ENCODE data around the gene RAB17. TPM values are rescaled to one million over a fixed set of nuclear protein-coding genes. Genes with fewer than 3 reads are reported as not detected.

Gene RAB17
- total RNA-seq, 1 donor from 2014 or later = 49.9 TPM

DNA sequence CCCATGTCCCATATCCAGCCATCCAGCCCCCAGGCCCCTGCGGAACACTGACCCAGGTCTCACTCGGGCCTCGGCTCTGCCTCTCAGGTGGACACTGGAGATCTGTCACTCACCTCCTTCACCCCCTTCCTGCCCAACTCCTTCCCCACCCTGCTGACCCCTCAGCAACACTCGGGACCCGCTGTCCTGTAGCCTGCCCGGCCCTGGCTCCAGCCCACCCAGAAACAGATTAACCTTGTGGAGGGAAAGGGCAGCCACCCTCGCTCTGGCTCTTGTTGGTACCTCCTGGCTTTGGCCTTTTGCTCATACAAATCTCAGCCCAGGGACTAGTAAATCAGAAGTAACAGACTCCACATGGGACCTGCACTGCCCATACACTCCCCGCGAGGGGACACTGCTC is 53.9 kb downstream of the RAB17 start:
- Mint-ChIP-seq H3K9me3 (ENCODE audit: low read depth) (no peaks in the 10 kb centered on the region), H3K4me1 (ENCODE audit: low read depth) (peaks cover 9% of the 10 kb centered on the region), H3K4me3 (ENCODE audit: low read depth) (no peak overlapping the region), H3K36me3 (ENCODE audit: insufficient read depth) (no peaks in the 10 kb centered on the region), H3K27me3 (peaks cover 9% of the 10 kb centered on the region), H3K27ac (no peak overlapping the region)
- no peak for DNase-seq (ENCODE audit: low spot score, unreplicated experiment)
- TF ChIP-seq, protein P1, sequence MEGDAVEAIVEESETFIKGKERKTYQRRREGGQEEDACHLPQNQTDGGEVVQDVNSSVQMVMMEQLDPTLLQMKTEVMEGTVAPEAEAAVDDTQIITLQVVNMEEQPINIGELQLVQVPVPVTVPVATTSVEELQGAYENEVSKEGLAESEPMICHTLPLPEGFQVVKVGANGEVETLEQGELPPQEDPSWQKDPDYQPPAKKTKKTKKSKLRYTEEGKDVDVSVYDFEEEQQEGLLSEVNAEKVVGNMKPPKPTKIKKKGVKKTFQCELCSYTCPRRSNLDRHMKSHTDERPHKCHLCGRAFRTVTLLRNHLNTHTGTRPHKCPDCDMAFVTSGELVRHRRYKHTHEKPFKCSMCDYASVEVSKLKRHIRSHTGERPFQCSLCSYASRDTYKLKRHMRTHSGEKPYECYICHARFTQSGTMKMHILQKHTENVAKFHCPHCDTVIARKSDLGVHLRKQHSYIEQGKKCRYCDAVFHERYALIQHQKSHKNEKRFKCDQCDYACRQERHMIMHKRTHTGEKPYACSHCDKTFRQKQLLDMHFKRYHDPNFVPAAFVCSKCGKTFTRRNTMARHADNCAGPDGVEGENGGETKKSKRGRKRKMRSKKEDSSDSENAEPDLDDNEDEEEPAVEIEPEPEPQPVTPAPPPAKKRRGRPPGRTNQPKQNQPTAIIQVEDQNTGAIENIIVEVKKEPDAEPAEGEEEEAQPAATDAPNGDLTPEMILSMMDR (IDR thresholded peaks at IDR 0.05; ENCODE audit: unreplicated experiment) = no peak

DNA sequence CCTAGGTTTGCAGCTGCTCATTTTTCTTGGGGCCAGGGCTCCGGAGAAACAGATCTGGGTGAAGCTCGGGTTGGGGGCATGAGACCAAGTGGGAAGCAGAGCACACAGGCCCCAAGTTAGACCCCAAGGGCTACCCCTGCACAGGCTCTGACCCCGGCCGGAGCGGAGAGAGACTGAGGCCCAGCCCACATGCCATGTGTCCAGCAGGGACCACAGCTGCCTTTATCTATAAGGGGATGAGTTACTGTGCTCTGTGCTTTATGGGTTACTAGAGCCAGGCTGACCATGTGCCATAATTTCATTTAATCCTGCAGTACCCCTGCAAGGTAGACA is 54.5 kb downstream of the RAB17 start:
- peaks cover 5% of the 10 kb centered on the region for H3K4me1 Mint-ChIP-seq (ENCODE audit: low read depth)
- TF ChIP-seq, protein P1 (IDR thresholded peaks at IDR 0.05; ENCODE audit: unreplicated experiment) = no peak
- H3K27me3 Mint-ChIP-seq = peaks cover 9% of the 10 kb centered on the region
- no peak overlapping the region for H3K4me3 Mint-ChIP-seq (ENCODE audit: low read depth)
- no peak for DNase-seq (ENCODE audit: low spot score, unreplicated experiment)
- H3K27ac Mint-ChIP-seq = no peak overlapping the region
- H3K36me3 Mint-ChIP-seq (ENCODE audit: insufficient read depth) = no peaks in the 10 kb centered on the region
- no peaks in the 10 kb centered on the region for H3K9me3 Mint-ChIP-seq (ENCODE audit: low read depth)

DNA sequence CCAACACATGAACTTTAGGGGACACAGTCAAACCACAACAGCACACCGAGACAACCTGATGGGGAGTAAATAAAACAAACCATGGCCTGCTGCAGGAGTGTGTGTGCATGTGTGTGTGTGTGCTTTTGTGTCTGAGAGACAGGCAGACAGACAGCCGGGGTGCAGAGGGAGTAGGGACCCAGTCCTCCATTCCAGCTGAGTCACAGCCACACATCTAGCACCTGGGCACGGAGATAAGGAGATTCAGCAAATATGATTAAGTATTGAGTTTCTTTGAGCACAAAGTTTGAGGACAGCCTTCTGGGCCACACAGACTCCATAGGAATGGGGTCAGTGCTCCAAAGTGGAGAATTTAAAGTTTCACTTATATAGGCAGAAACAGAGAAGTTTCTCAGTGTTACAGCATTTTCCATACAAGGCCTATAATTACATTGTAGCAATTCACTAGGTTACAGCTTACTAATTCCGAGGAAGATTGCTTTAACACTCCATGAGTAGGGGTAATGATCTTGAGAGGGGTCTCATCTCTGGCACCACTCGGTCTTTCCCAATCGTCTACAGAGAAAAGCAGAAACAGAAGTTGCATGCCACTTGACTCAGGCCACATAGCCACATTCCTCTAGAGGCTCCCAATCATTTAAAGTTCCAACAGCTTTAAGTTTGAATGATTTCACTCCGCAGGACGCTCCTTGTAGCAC is 55.0 kb downstream of the RAB17 start:
- H3K4me1 Mint-ChIP-seq (ENCODE audit: low read depth) = peaks cover 4% of the 10 kb centered on the region
- H3K4me3 Mint-ChIP-seq (ENCODE audit: low read depth) = no peak overlapping the region
- TF ChIP-seq, protein P1 (IDR thresholded peaks at IDR 0.05; ENCODE audit: unreplicated experiment) = no peak
- H3K27ac Mint-ChIP-seq = peak overlapping the region; percentile 37
- H3K9me3 Mint-ChIP-seq (ENCODE audit: low read depth) = no peaks in the 10 kb centered on the region
- no peaks in the 10 kb centered on the region for H3K36me3 Mint-ChIP-seq (ENCODE audit: insufficient read depth)
- no peak for DNase-seq (ENCODE audit: low spot score, unreplicated experiment)
- H3K27me3 Mint-ChIP-seq = peaks cover 9% of the 10 kb centered on the region

DNA sequence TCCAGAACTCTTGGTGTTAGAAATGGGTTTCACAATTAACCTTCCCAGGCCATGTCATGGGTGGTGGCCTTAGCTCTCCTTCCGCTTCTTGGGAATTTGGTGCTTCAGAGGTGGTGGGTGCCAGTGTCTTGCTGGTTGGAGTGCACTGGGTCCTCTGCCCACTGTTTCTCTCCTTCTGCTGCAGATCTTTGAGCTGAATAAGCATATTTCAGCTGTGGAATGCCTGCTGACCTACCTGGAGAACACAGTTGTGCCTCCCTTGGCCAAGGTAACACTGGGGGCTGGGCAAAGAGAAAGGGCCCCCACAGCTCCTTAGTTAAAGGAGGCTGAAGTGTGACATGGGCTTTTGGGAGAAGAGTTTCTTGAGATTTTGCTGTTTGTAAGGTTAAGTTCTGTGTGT is 56.2 kb downstream of the RAB17 start:
- DNase-seq (ENCODE audit: low spot score, unreplicated experiment) = no peak
- TF ChIP-seq, protein P1 (IDR thresholded peaks at IDR 0.05; ENCODE audit: unreplicated experiment) = no peak
- Mint-ChIP-seq H3K9me3 (ENCODE audit: low read depth) (no peaks in the 10 kb centered on the region), H3K4me3 (ENCODE audit: low read depth) (no peak overlapping the region), H3K27ac (no peak overlapping the region), H3K4me1 (ENCODE audit: low read depth) (peaks cover 4% of the 10 kb centered on the region), H3K27me3 (peaks cover 9% of the 10 kb centered on the region), H3K36me3 (ENCODE audit: insufficient read depth) (no peaks in the 10 kb centered on the region)

DNA sequence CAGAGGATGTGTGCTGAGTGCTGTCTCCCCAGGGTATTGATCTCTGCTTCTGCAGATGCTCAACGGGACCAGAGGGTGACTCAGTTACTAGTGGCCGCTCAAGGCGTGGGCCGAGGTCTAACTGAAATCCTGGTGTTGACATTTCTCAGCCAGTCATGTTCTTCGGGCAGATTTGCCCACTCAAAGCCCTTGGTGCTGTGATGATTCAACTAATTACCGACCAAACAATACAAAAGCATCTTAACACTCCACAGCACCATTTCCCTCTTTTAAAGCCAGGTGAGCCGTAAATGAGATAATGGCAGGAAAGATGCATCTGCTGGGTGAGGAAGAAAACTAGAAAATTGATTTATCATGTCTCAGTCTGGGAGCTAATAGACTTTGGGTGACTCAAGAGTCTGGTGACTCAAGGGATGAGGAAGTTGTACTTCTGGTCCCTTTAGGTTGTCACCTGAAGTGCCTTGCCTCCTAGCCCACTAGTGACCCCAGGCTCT is 56.8 kb downstream of the RAB17 start:
- no peak overlapping the region for H3K27ac Mint-ChIP-seq
- DNase-seq (ENCODE audit: low spot score, unreplicated experiment) = no peak
- no peaks in the 10 kb centered on the region for H3K36me3 Mint-ChIP-seq (ENCODE audit: insufficient read depth)
- peaks cover 4% of the 10 kb centered on the region for H3K4me1 Mint-ChIP-seq (ENCODE audit: low read depth)
- peaks cover 9% of the 10 kb centered on the region for H3K27me3 Mint-ChIP-seq
- no peak overlapping the region for H3K4me3 Mint-ChIP-seq (ENCODE audit: low read depth)
- TF ChIP-seq, protein P1 (IDR thresholded peaks at IDR 0.05; ENCODE audit: unreplicated experiment) = no peak
- H3K9me3 Mint-ChIP-seq (ENCODE audit: low read depth) = no peaks in the 10 kb centered on the region
